H9 (cell line): Measurements from ENCODE around the gene TMEM235. TPM values are rescaled to one million over a fixed set of nuclear protein-coding genes. Genes with fewer than 3 reads are reported as not detected.
A peak's percentile ranks its signal among the peaks of the same experiment; 100 is the strongest.

Source experiments
- DNase-seq: peaks from one replicate; pipeline ENCODE4 v3.0.0-alpha.2; 2017
- H2AFZ ChIP-seq: one replicate; pipeline ENCODE4 v1.6.1; 2013; ENCODE audit warnings: mild to moderate bottlenecking, low read length, control low read depth, moderate library complexity
- H2AK5ac ChIP-seq: 2 replicates; pipeline ENCODE4 v1.6.1; 2013; ENCODE audit warnings: low read length, control low read depth, mixed read lengths; ENCODE audit not compliant: insufficient read length
- H2BK120ac ChIP-seq: one replicate; pipeline ENCODE4 v1.6.1; 2013; ENCODE audit warnings: low read depth, mild to moderate bottlenecking, low read length, control low read depth, inconsistent platforms; ENCODE audit not compliant: poor library complexity, severe bottlenecking
- H2BK12ac ChIP-seq: 2 replicates; pipeline ENCODE4 v1.6.1; 2013; ENCODE audit warnings: low read length, control low read depth, mixed read lengths, low read depth; ENCODE audit not compliant: insufficient read length
- H2BK15ac ChIP-seq: 2 replicates; pipeline ENCODE4 v1.6.1; 2013; ENCODE audit warnings: low read depth, low read length, control low read depth
- H2BK20ac ChIP-seq: one replicate; pipeline ENCODE4 v1.6.1; 2013; ENCODE audit warnings: low read depth, mild to moderate bottlenecking, low read length, control low read depth, inconsistent platforms; ENCODE audit not compliant: poor library complexity, severe bottlenecking
- H2BK5ac ChIP-seq: 2 replicates; pipeline ENCODE4 v1.6.1; 2013; ENCODE audit warnings: low read length, control low read depth, mixed read lengths; ENCODE audit not compliant: insufficient read length
- H3K14ac ChIP-seq: 2 replicates; pipeline ENCODE4 v1.6.1; 2013; ENCODE audit warnings: low read length, control low read depth; ENCODE audit not compliant: insufficient read depth
- H3K18ac ChIP-seq: 2 replicates; pipeline ENCODE4 v1.6.1; 2013; ENCODE audit warnings: low read depth, mild to moderate bottlenecking, mixed read lengths, low read length, control low read depth; ENCODE audit not compliant: insufficient read length
- H3K23ac ChIP-seq: 2 replicates; pipeline ENCODE4 v1.6.1; 2013; ENCODE audit warnings: low read length, control low read depth, mixed read lengths, low read depth; ENCODE audit not compliant: insufficient read length
- H3K23me2 ChIP-seq: 2 replicates; pipeline ENCODE4 v1.6.1; 2013; ENCODE audit warnings: low read depth, mild to moderate bottlenecking, mixed read lengths, low read length, control low read depth; ENCODE audit not compliant: insufficient read length, poor library complexity, severe bottlenecking
- H3K27ac ChIP-seq: 2 replicates; pipeline ENCODE4 v1.5.1; 2013; ENCODE audit warnings: low read length, control low read depth, mixed read lengths, low read depth; ENCODE audit not compliant: insufficient read length
- H3K27me3 ChIP-seq: 2 replicates; pipeline ENCODE4 v1.6.1; 2013; ENCODE audit warnings: low read length, control low read depth, inconsistent platforms; ENCODE audit not compliant: insufficient read depth
- H3K4ac ChIP-seq: 2 replicates; pipeline ENCODE4 v1.6.1; 2013; ENCODE audit warnings: low read depth, mild to moderate bottlenecking, control low read depth, inconsistent platforms, low read length, moderate library complexity
- H3K4me1 ChIP-seq: 2 replicates; pipeline ENCODE4 v1.6.1; 2013; ENCODE audit warnings: low read length, control low read depth, inconsistent platforms; ENCODE audit not compliant: insufficient read depth
- H3K4me2 ChIP-seq: 2 replicates; pipeline ENCODE4 v1.6.1; 2013; ENCODE audit warnings: low read length, control low read depth, mixed read lengths; ENCODE audit not compliant: insufficient read length, insufficient read depth
- H3K56ac ChIP-seq: 2 replicates; pipeline ENCODE4 v1.6.1; 2013; ENCODE audit warnings: low read depth, mild to moderate bottlenecking, mixed read lengths, low read length, control low read depth; ENCODE audit not compliant: insufficient read length
- H3K79me1 ChIP-seq: 2 replicates; pipeline ENCODE4 v1.6.1; 2013; ENCODE audit warnings: low read depth, mild to moderate bottlenecking, moderate library complexity, low read length, control low read depth, inconsistent platforms; ENCODE audit not compliant: insufficient read depth, poor library complexity, severe bottlenecking
- H3K79me2 ChIP-seq: 2 replicates; pipeline ENCODE4 v1.6.1; 2013; ENCODE audit warnings: low read length, control low read depth, inconsistent platforms; ENCODE audit not compliant: insufficient read depth
- H3K9ac ChIP-seq: 2 replicates; pipeline ENCODE4 v1.6.1; 2013; ENCODE audit warnings: low read length, control low read depth, mixed read lengths; ENCODE audit not compliant: insufficient read length; ENCODE audit errors: extremely low read depth
- H3K9me3 ChIP-seq: one replicate; pipeline ENCODE4 v1.6.1; 2013; ENCODE audit warnings: low read depth, low read length, inconsistent platforms; ENCODE audit not compliant: control insufficient read depth
- H3T11ph ChIP-seq: one replicate; pipeline ENCODE4 v1.6.1; 2013; ENCODE audit warnings: mild to moderate bottlenecking, low read length, control low read depth, inconsistent platforms
- H4K20me1 ChIP-seq: one replicate; pipeline ENCODE4 v1.6.1; 2013; ENCODE audit not compliant: control insufficient read depth, insufficient read length, insufficient read depth
- H4K5ac ChIP-seq: 2 replicates; pipeline ENCODE4 v1.6.1; 2013; ENCODE audit warnings: low read depth, mild to moderate bottlenecking, mixed read lengths, low read length, control low read depth; ENCODE audit not compliant: insufficient read length
- H4K8ac ChIP-seq: replicated peaks from 2 replicates; pipeline ENCODE4 v1.6.1; 2013; ENCODE audit warnings: low read length, control low read depth, mixed read lengths, low read depth; ENCODE audit not compliant: insufficient read length
- H4K91ac ChIP-seq: 2 replicates; pipeline ENCODE4 v1.6.1; 2013; ENCODE audit warnings: low read depth, mild to moderate bottlenecking, moderate library complexity, mixed read lengths, low read length, control low read depth; ENCODE audit not compliant: insufficient read length
- H3K27ac Mint-ChIP-seq, 3 experiments: 2 replicates in 2 of 3; 3 replicates in 1 of 3; pipeline ENCODE4 v1.8.0; 2020 to 2021; ENCODE audit warnings: mixed read lengths in 3 of 3, mild to moderate bottlenecking in 1 of 3, moderate library complexity in 1 of 3
- H3K27me3 Mint-ChIP-seq: 2 replicates; pipeline ENCODE4 v1.8.0; 2021; ENCODE audit warnings: low read depth, mild to moderate bottlenecking, moderate library complexity, mixed read lengths
- H3K36me3 Mint-ChIP-seq, 3 experiments: 2 replicates in 2 of 3; 3 replicates in 1 of 3; pipeline ENCODE4 v1.8.0; 2020 to 2021; ENCODE audit warnings: low read depth in 3 of 3, mixed read lengths in 3 of 3; ENCODE audit not compliant: insufficient read depth in 1 of 3
- H3K4me1 Mint-ChIP-seq, 2 experiments: 2 replicates each; pipeline ENCODE4 v1.8.0; 2020; ENCODE audit warnings: mixed read lengths in 2 of 2
- H3K4me3 Mint-ChIP-seq, 2 experiments: 2 replicates in 1 of 2; 3 replicates in 1 of 2; pipeline ENCODE4 v1.8.0; 2020 to 2021; ENCODE audit warnings: mild to moderate bottlenecking in 2 of 2, mixed read lengths in 2 of 2, moderate library complexity in 1 of 2
- H3K9me3 Mint-ChIP-seq, 2 experiments: 2 replicates in 1 of 2; 3 replicates in 1 of 2; pipeline ENCODE4 v1.8.0; 2020; ENCODE audit warnings: mild to moderate bottlenecking in 2 of 2, mixed read lengths in 2 of 2, moderate library complexity in 1 of 2
- CTCF ChIP-seq: fragments of 200-600 bp; sonication (generic); conservative IDR thresholded peaks from 3 replicates; pipeline ENCODE4 v1.8.0; 2021; ENCODE audit warnings: antibody characterized with exemption, mild to moderate bottlenecking
- WGBS: extraction: QIAGEN DNeasy Blood & Tissue Kit; methylation state at CpG from one replicate; pipeline ENCODE4 v1.1.7; 2013; ENCODE audit warnings: missing lambda C conversion rate, low lambda C conversion rate, mixed read lengths; ENCODE audit not compliant: insufficient read length; ENCODE audit errors: extremely low coverage; 5-methylcytosine and 5-hydroxymethylcytosine counted together
- total RNA-seq: library from RNA; stranded (reverse); gene quantifications from 2 replicates; pipeline ENCODE4 v1.2.1, GENCODE V29; 2021

The TMEM235 gene
- total RNA-seq, 1 experiment from 2014 or later: 0.28 TPM

- no CpG with 5 or more reads among the region's 10 CpGs for WGBS
- no peak overlapping the region for H3K27ac ChIP-seq
- no peak overlapping the region for H4K5ac ChIP-seq
- no peak overlapping the region for H4K8ac ChIP-seq
- Mint-ChIP-seq H3K36me3 (peaks cover 47 to 61% (median 59%) of the 10 kb centered on the region in 3 experiments), H3K9me3 (no peaks in the 10 kb centered on the region), H3K27me3 (no peaks in the 10 kb centered on the region), H3K27ac (peak overlapping the region in 1 of 3 experiments; percentile 87; a peak in 2 of 7 replicates), H3K4me1 (peaks cover 24 to 31% of the 10 kb centered on the region in 2 experiments), H3K4me3 (peak overlapping the region; percentile 62 to 84; a peak in 3 of 5 replicates)
- H3K27me3 ChIP-seq: no peaks in the 10 kb centered on the region
- no peak for DNase-seq
- peaks cover 2% of the 10 kb centered on the region for H3K79me1 ChIP-seq
- no peak overlapping the region for H2AFZ ChIP-seq
- no peaks in the 10 kb centered on the region for H3K4me1 ChIP-seq
- H3K79me2 ChIP-seq: peaks cover 9% of the 10 kb centered on the region; the same call in 1 of the 2 replicates
- H2BK12ac ChIP-seq: no peak overlapping the region
- no peak overlapping the region for H3K4ac ChIP-seq
- H3K9ac ChIP-seq: no peak overlapping the region
- H2BK120ac ChIP-seq: no peak overlapping the region
- H3K23ac ChIP-seq: no peak overlapping the region
- no peaks in the 10 kb centered on the region for H4K20me1 ChIP-seq
- no peak overlapping the region for H3K56ac ChIP-seq
- H3K9me3 ChIP-seq: no peaks in the 10 kb centered on the region
- no peak for TF ChIP-seq CTCF
- no peak overlapping the region for H2AK5ac ChIP-seq
- no peak overlapping the region for H3K18ac ChIP-seq
- no peak overlapping the region for H3K14ac ChIP-seq
- no peak overlapping the region for H3K4me2 ChIP-seq
- H2BK15ac ChIP-seq: no peak overlapping the region
- no peak overlapping the region for H2BK5ac ChIP-seq
- H4K91ac ChIP-seq: no peak overlapping the region
- no peak overlapping the region for H2BK20ac ChIP-seq
- H3T11ph ChIP-seq: no peak overlapping the region
- H3K23me2 ChIP-seq: peaks cover 6% of the 10 kb centered on the region
Observed at GRCh38 chr17:78184351-78184750, 47.1 kb upstream of the TMEM235 start.
